ENCODE data around the gene KLHL17. TPM values are rescaled to one million over a fixed set of nuclear protein-coding genes. Genes with fewer than 3 reads are reported as not detected.
A peak's percentile ranks its signal among the peaks of the same experiment; 100 is the strongest.

Gene KLHL17
- total RNA-seq, 2 experiments from 2014 or later, result 24.4 to 27.7 TPM

- ChIA-PET POLR2A (no interaction called here), CTCF (no interaction called here)
- peaks cover 10% of the 10 kb centered on the region for H3K4me1 Mint-ChIP-seq (ENCODE audit: low read depth)
- no peak for DNase-seq
- H3K9me3 Mint-ChIP-seq (ENCODE audit: insufficient read depth), result no peaks in the 10 kb centered on the region
- peaks cover 30% of the 10 kb centered on the region for H3K27me3 Mint-ChIP-seq (ENCODE audit: low read depth)
- no peak for ATAC-seq
- no peak overlapping the region for H3K27ac Mint-ChIP-seq
- no peaks in the 10 kb centered on the region for H3K36me3 Mint-ChIP-seq (ENCODE audit: low read depth)
- no peak overlapping the region for H3K4me3 Mint-ChIP-seq
Measured at GRCh38 chr1:917076-917459, 43.3 kb upstream of the KLHL17 start.

GRCh38 chr1:917466-918091 lies 42.8 kb upstream of the KLHL17 start:
- ATAC-seq (no peak), DNase-seq (no peak)
- H3K4me1 Mint-ChIP-seq (ENCODE audit: low read depth), result peaks cover 11% of the 10 kb centered on the region
- H3K9me3 Mint-ChIP-seq (ENCODE audit: insufficient read depth), result no peaks in the 10 kb centered on the region
- CTCF ChIA-PET, result no interaction called here
- peaks cover 30% of the 10 kb centered on the region for H3K27me3 Mint-ChIP-seq (ENCODE audit: low read depth)
- POLR2A ChIA-PET, result no interaction called here
- no peaks in the 10 kb centered on the region for H3K36me3 Mint-ChIP-seq (ENCODE audit: low read depth)
- no peak overlapping the region for H3K4me3 Mint-ChIP-seq
- H3K27ac Mint-ChIP-seq, result no peak overlapping the region

- no peak overlapping the region for H3K4me3 Mint-ChIP-seq
- ChIA-PET POLR2A (no interaction called here), CTCF (interaction anchor here (1.4 kb wide), 1 partner anchor 13 kb away, joined by 3 read pairs; no protein-coding TSS in a partner anchor)
- H3K9me3 Mint-ChIP-seq (ENCODE audit: insufficient read depth), result no peaks in the 10 kb centered on the region
- DNase-seq, result no peak
- no peaks in the 10 kb centered on the region for H3K36me3 Mint-ChIP-seq (ENCODE audit: low read depth)
- H3K27me3 Mint-ChIP-seq (ENCODE audit: low read depth), result peaks cover 32% of the 10 kb centered on the region
- no peak overlapping the region for H3K27ac Mint-ChIP-seq
- no peak for ATAC-seq
- peaks cover 10% of the 10 kb centered on the region for H3K4me1 Mint-ChIP-seq (ENCODE audit: low read depth)
Measured at GRCh38 chr1:918353-918752, 42.0 kb upstream of the KLHL17 start.

- POLR2A ChIA-PET, result no interaction called here
- Mint-ChIP-seq H3K27me3 (ENCODE audit: low read depth) (peaks cover 33% of the 10 kb centered on the region), H3K4me1 (ENCODE audit: low read depth) (peaks cover 12% of the 10 kb centered on the region), H3K36me3 (ENCODE audit: low read depth) (no peaks in the 10 kb centered on the region), H3K4me3 (no peak overlapping the region), H3K27ac (no peak overlapping the region), H3K9me3 (ENCODE audit: insufficient read depth) (no peaks in the 10 kb centered on the region)
- DNase-seq, result no peak
- CTCF ChIA-PET, result interaction anchor here (1.4 kb wide), 1 partner anchor 13 kb away, joined by 3 read pairs; no protein-coding TSS in a partner anchor
- ATAC-seq, result no peak
Measured at GRCh38 chr1:918843-919242, 41.5 kb upstream of the KLHL17 start.

GRCh38 chr1:919271-919872 lies 41.0 kb upstream of the KLHL17 start:
- ChIA-PET CTCF (interaction anchor here (1.3 to 1.4 kb wide), 2 partner anchors 9 to 14 kb away, joined by 3 read pairs; no protein-coding TSS in a partner anchor), POLR2A (no interaction called here)
- Mint-ChIP-seq H3K9me3 (ENCODE audit: insufficient read depth) (no peaks in the 10 kb centered on the region), H3K4me1 (ENCODE audit: low read depth) (peaks cover 12% of the 10 kb centered on the region), H3K4me3 (no peak overlapping the region), H3K27ac (no peak overlapping the region), H3K27me3 (ENCODE audit: low read depth) (peaks cover 33% of the 10 kb centered on the region), H3K36me3 (ENCODE audit: low read depth) (no peaks in the 10 kb centered on the region)
- ATAC-seq (no peak), DNase-seq (no peak)

GRCh38 chr1:920010-920409 lies 40.4 kb upstream of the KLHL17 start:
- ATAC-seq, result no peak
- H3K4me1 Mint-ChIP-seq (ENCODE audit: low read depth), result peaks cover 12% of the 10 kb centered on the region
- H3K27me3 Mint-ChIP-seq (ENCODE audit: low read depth), result peaks cover 34% of the 10 kb centered on the region
- no peaks in the 10 kb centered on the region for H3K36me3 Mint-ChIP-seq (ENCODE audit: low read depth)
- H3K4me3 Mint-ChIP-seq, result no peak overlapping the region
- ChIA-PET CTCF (interaction anchor here (1.1 to 1.3 kb wide), 2 partner anchors 9 to 15 kb away, joined by 3 to 5 read pairs; no protein-coding TSS in a partner anchor), POLR2A (no interaction called here)
- H3K27ac Mint-ChIP-seq, result no peak overlapping the region
- no peaks in the 10 kb centered on the region for H3K9me3 Mint-ChIP-seq (ENCODE audit: insufficient read depth)
- DNase-seq, result no peak

- ChIA-PET POLR2A (no interaction called here), CTCF (interaction anchor here (1.1 to 1.3 kb wide), 2 partner anchors 10 to 15 kb away, joined by 3 to 5 read pairs; no protein-coding TSS in a partner anchor)
- ATAC-seq, result no peak
- Mint-ChIP-seq H3K36me3 (ENCODE audit: low read depth) (no peaks in the 10 kb centered on the region), H3K27me3 (ENCODE audit: low read depth) (peaks cover 36% of the 10 kb centered on the region), H3K4me1 (ENCODE audit: low read depth) (peaks cover 12% of the 10 kb centered on the region), H3K4me3 (no peak overlapping the region), H3K27ac (no peak overlapping the region), H3K9me3 (ENCODE audit: insufficient read depth) (no peaks in the 10 kb centered on the region)
- no peak for DNase-seq
Measured at GRCh38 chr1:920521-920920, 39.9 kb upstream of the KLHL17 start.

GRCh38 chr1:921011-921837 lies 39.2 kb upstream of the KLHL17 start:
- Mint-ChIP-seq H3K36me3 (ENCODE audit: low read depth) (no peaks in the 10 kb centered on the region), H3K27ac (no peak overlapping the region), H3K4me3 (no peak overlapping the region), H3K27me3 (ENCODE audit: low read depth) (peaks cover 42% of the 10 kb centered on the region), H3K4me1 (ENCODE audit: low read depth) (peaks cover 18% of the 10 kb centered on the region), H3K9me3 (ENCODE audit: insufficient read depth) (no peaks in the 10 kb centered on the region)
- ATAC-seq (peak; percentile 37), DNase-seq (no peak)
- POLR2A ChIA-PET, result no interaction called here
- CTCF ChIA-PET, result interaction anchor here (1.1 kb wide), 1 partner anchor 16 kb away, joined by 5 read pairs; no protein-coding TSS in a partner anchor

GRCh38 chr1:923131-923990 lies 37.0 kb upstream of the KLHL17 start, which contains the start of gene SAMD11:
TSS of gene SAMD11 (plus strand) at chr1:923923. CDS start at chr1:924432, 509 bp downstream.
- Mint-ChIP-seq H3K27ac (peak within 1 kb of the TSS; percentile 37), H3K27me3 (ENCODE audit: low read depth) (peaks cover 53% of the 10 kb centered on the region), H3K36me3 (ENCODE audit: low read depth) (no peaks in the 10 kb centered on the region), H3K4me3 (peak within 1 kb of the TSS; percentile 56), H3K4me1 (ENCODE audit: low read depth) (peaks cover 19% of the 10 kb centered on the region), H3K9me3 (ENCODE audit: insufficient read depth) (no peaks in the 10 kb centered on the region)
- DNase-seq (peak; percentile 45), ATAC-seq (no peak)
- POLR2A ChIA-PET, result no interaction called here
- CTCF ChIA-PET, result no interaction called here

- H3K9me3 Mint-ChIP-seq (ENCODE audit: insufficient read depth), result no peaks in the 10 kb centered on the region
- ChIA-PET CTCF (no interaction called here), POLR2A (no interaction called here)
- H3K36me3 Mint-ChIP-seq (ENCODE audit: low read depth), result no peaks in the 10 kb centered on the region
- no peak overlapping the region for H3K27ac Mint-ChIP-seq
- no peak overlapping the region for H3K4me3 Mint-ChIP-seq
- DNase-seq, result no peak
- peaks cover 51% of the 10 kb centered on the region for H3K27me3 Mint-ChIP-seq (ENCODE audit: low read depth)
- H3K4me1 Mint-ChIP-seq (ENCODE audit: low read depth), result peaks cover 19% of the 10 kb centered on the region
- no peak for ATAC-seq
Measured at GRCh38 chr1:923991-924655, 36.3 kb upstream of the KLHL17 start.

Measured in activated CD8-positive, alpha-beta T cell treated with anti-CD3 and anti-CD28 coated beads, Interleukin-2, amount 10 ng/mL, durations not matched to agents 7 days and 5 days (primary cell).